ENCODE data around the gene PYGB. TPM values are rescaled to one million over a fixed set of nuclear protein-coding genes. Genes with fewer than 3 reads are reported as not detected.

PYGB gene
- total RNA-seq, 1 experiment from 2014 or later = 192 TPM

GRCh38 chr20:25209400-25209799, 38.5 kb upstream of the PYGB start:
- DNase-seq (ENCODE audit: low read depth in 1 of 2, low spot score in 2 of 2) = no peak
- H3K27ac ChIP-seq = no peak overlapping the region
- H3K27me3 ChIP-seq (replicated peaks) = no peaks in the 10 kb centered on the region
- H3K4me1 ChIP-seq (replicated peaks) = no peaks in the 10 kb centered on the region
- no peak overlapping the region for H3K4me3 ChIP-seq
- peaks cover 62% of the 10 kb centered on the region for H3K36me3 ChIP-seq
- H3K9me3 ChIP-seq (replicated peaks) = no peaks in the 10 kb centered on the region

DNA sequence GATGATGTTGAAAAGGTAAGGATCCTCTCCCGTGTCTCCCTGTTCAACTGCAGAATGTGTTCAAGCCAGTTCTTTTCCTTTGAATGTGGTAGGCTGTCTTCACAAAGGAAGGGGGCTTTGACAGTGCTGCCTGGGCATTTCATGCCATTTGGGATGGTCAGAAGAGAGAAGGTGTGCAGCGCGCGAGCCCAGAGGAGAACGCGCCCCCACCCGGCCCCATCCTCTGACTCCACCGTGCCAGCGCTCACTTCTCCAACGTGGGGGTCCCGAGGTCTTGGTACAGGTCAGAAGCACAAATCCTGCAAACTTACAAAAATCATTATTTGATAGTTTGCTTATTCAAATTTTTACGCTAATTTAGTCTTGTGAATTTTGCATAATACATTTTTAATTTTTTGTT, 38.0 kb upstream of the PYGB start:
- Histone ChIP-seq H3K36me3 (peaks cover 65% of the 10 kb centered on the region), H3K27me3 (replicated peaks) (no peaks in the 10 kb centered on the region), H3K9me3 (replicated peaks) (no peaks in the 10 kb centered on the region), H3K4me1 (replicated peaks) (no peaks in the 10 kb centered on the region), H3K4me3 (no peak overlapping the region), H3K27ac (no peak overlapping the region)
- no peak for DNase-seq (ENCODE audit: low read depth in 1 of 2, low spot score in 2 of 2)

DNA sequence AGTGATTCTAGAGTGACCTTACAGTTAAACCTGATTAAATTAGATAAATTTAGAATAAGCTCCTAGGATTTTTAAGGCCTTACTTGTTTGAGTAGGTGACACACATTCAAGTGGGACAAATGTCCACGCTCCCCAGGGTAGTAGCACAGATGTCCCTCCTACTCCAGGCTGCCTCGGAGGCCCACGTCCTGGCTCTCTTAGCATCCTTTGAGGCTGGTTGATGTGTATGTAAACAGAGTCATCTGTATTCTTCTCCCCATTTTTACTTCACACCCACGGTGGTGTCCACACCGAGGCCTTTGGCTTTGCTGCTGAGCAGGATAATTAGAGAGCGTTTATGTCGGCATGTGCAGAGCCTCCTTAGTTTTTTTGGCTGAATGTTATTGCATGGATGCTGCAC, 36.6 kb upstream of the PYGB start:
- no peak for DNase-seq (ENCODE audit: low read depth in 1 of 2, low spot score in 2 of 2)
- Histone ChIP-seq H3K27ac (no peak overlapping the region), H3K4me1 (replicated peaks) (no peaks in the 10 kb centered on the region), H3K4me3 (no peak overlapping the region), H3K9me3 (replicated peaks) (no peaks in the 10 kb centered on the region), H3K36me3 (peaks cover 71% of the 10 kb centered on the region), H3K27me3 (replicated peaks) (no peaks in the 10 kb centered on the region)

- H3K27ac ChIP-seq = no peak overlapping the region
- no peaks in the 10 kb centered on the region for H3K27me3 ChIP-seq (replicated peaks)
- H3K4me1 ChIP-seq (replicated peaks) = no peaks in the 10 kb centered on the region
- no peak for DNase-seq (ENCODE audit: low read depth in 1 of 2, low spot score in 2 of 2)
- H3K36me3 ChIP-seq = peaks cover 75% of the 10 kb centered on the region
- no peak overlapping the region for H3K4me3 ChIP-seq
- no peaks in the 10 kb centered on the region for H3K9me3 ChIP-seq (replicated peaks)
These were observed 35.6 kb upstream of the PYGB start for GRCh38 chr20:25212242-25212641.

GRCh38 chr20:25213566-25214425, 34.1 kb upstream of the PYGB start:
- peaks cover 6% of the 10 kb centered on the region for H3K4me1 ChIP-seq (replicated peaks)
- no peak overlapping the region for H3K4me3 ChIP-seq
- no peak for DNase-seq (ENCODE audit: low read depth in 1 of 2, low spot score in 2 of 2)
- H3K27me3 ChIP-seq (replicated peaks) = no peaks in the 10 kb centered on the region
- no peaks in the 10 kb centered on the region for H3K9me3 ChIP-seq (replicated peaks)
- H3K36me3 ChIP-seq = peaks cover 83% of the 10 kb centered on the region
- H3K27ac ChIP-seq = no peak overlapping the region

DNA sequence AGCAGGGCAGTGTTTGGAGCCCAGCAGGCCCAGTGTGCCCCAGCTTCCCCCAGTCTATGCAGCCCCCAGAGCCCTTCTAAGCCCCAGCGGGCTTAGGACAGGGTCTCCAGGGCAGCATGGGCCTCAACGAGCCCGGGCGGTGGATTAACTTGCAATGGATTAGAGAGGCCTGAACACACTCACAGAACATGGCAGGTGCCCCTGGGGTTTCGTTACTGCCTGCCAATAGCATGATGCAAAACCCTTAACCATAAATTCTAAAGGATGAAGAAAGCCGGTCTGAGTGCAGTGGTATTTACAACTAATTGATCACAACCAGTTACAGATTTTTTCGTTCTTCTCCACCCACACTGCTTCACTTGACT, 33.5 kb upstream of the PYGB start:
- no peaks in the 10 kb centered on the region for H3K27me3 ChIP-seq (replicated peaks)
- H3K4me3 ChIP-seq = no peak overlapping the region
- H3K36me3 ChIP-seq = peaks cover 90% of the 10 kb centered on the region
- no peaks in the 10 kb centered on the region for H3K9me3 ChIP-seq (replicated peaks)
- peaks cover 12% of the 10 kb centered on the region for H3K4me1 ChIP-seq (replicated peaks)
- H3K27ac ChIP-seq = no peak overlapping the region
- DNase-seq (ENCODE audit: low read depth in 1 of 2, low spot score in 2 of 2) = no peak

GRCh38 chr20:25214819-25215218, 33.1 kb upstream of the PYGB start:
- DNase-seq (ENCODE audit: low read depth in 1 of 2, low spot score in 2 of 2) = no peak
- H3K9me3 ChIP-seq (replicated peaks) = no peaks in the 10 kb centered on the region
- H3K36me3 ChIP-seq = peaks cover 88% of the 10 kb centered on the region
- no peaks in the 10 kb centered on the region for H3K27me3 ChIP-seq (replicated peaks)
- peaks cover 16% of the 10 kb centered on the region for H3K4me1 ChIP-seq (replicated peaks)
- H3K4me3 ChIP-seq = no peak overlapping the region
- no peak overlapping the region for H3K27ac ChIP-seq

- Histone ChIP-seq H3K4me3 (no peak overlapping the region), H3K36me3 (peaks cover 82% of the 10 kb centered on the region), H3K4me1 (replicated peaks) (peaks cover 24% of the 10 kb centered on the region), H3K27ac (no peak overlapping the region), H3K27me3 (replicated peaks) (no peaks in the 10 kb centered on the region), H3K9me3 (replicated peaks) (no peaks in the 10 kb centered on the region)
- DNase-seq (ENCODE audit: low read depth in 1 of 2, low spot score in 2 of 2) = no peak
These were observed 32.4 kb upstream of the PYGB start for GRCh38 chr20:25215521-25215920.

GRCh38 chr20:25216199-25216945, 31.5 kb upstream of the PYGB start:
- H3K9me3 ChIP-seq (replicated peaks) = no peaks in the 10 kb centered on the region
- peaks cover 82% of the 10 kb centered on the region for H3K36me3 ChIP-seq
- H3K4me1 ChIP-seq (replicated peaks) = peaks cover 32% of the 10 kb centered on the region
- H3K4me3 ChIP-seq = no peak overlapping the region
- DNase-seq (ENCODE audit: low read depth in 1 of 2, low spot score in 2 of 2) = no peak
- no peak overlapping the region for H3K27ac ChIP-seq
- H3K27me3 ChIP-seq (replicated peaks) = no peaks in the 10 kb centered on the region

DNA sequence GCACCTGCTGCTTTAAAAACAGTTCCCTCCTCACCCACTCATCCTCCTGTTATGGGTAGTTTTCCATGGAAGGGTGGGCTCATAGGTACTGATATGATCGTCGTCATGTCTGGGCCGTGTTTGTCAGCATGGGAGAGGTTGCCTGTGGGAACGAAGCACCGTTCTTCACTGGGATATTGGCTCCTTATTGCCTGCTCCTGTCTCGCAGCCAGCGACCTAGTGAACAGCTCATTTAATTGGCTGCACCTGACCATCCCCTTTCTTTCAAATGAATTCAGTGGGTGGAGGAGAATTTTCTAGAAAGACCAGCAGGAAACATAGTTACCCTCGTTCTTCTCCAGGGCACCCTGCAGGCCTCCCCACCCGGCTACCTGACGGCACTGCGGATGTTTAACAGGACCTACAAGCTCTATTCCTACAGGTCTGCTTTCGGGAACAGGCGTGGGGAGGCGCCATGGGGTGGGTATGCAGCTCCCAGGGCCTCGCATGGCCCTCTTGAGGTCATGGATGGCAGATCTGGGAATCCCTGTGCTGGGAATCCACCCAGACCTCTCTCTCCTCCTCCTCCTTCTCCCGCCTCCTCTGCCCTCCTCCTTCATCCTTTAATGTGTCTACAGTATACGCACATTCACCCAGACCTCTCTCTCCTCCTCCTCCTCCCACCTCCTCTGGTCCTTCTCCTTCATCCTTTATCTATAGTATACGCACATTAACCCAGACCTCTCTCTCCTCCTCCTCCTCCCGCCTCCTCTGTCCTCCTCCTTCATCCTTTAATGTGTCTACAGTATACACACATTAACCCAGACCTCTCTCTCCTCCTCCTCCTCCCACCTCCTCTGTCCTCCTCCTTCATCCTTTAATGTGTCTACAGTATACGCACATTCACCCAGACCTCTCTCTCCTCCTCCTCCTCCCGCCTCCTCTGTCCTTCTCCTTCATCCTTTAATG, 30.4 kb upstream of the PYGB start:
- no peak for DNase-seq (ENCODE audit: low read depth in 1 of 2, low spot score in 2 of 2)
- Histone ChIP-seq H3K27ac (no peak overlapping the region), H3K4me1 (replicated peaks) (peaks cover 43% of the 10 kb centered on the region), H3K36me3 (peaks cover 80% of the 10 kb centered on the region), H3K9me3 (replicated peaks) (no peaks in the 10 kb centered on the region), H3K27me3 (replicated peaks) (no peaks in the 10 kb centered on the region), H3K4me3 (no peak overlapping the region)

GRCh38 chr20:25218109-25218486, 29.8 kb upstream of the PYGB start:
- no peak for DNase-seq (ENCODE audit: low read depth in 1 of 2, low spot score in 2 of 2)
- H3K27me3 ChIP-seq (replicated peaks) = no peaks in the 10 kb centered on the region
- no peak overlapping the region for H3K27ac ChIP-seq
- H3K4me1 ChIP-seq (replicated peaks) = peaks cover 49% of the 10 kb centered on the region
- H3K36me3 ChIP-seq = peaks cover 74% of the 10 kb centered on the region
- no peaks in the 10 kb centered on the region for H3K9me3 ChIP-seq (replicated peaks)
- H3K4me3 ChIP-seq = no peak overlapping the region

- Histone ChIP-seq H3K9me3 (replicated peaks) (no peaks in the 10 kb centered on the region), H3K36me3 (peaks cover 70% of the 10 kb centered on the region), H3K27me3 (replicated peaks) (no peaks in the 10 kb centered on the region), H3K4me1 (replicated peaks) (peaks cover 53% of the 10 kb centered on the region), H3K27ac (peak overlapping the region; percentile 80), H3K4me3 (no peak overlapping the region)
- no peak for DNase-seq (ENCODE audit: low read depth in 1 of 2, low spot score in 2 of 2)
These were observed 29.4 kb upstream of the PYGB start for GRCh38 chr20:25218492-25218891.

DNA sequence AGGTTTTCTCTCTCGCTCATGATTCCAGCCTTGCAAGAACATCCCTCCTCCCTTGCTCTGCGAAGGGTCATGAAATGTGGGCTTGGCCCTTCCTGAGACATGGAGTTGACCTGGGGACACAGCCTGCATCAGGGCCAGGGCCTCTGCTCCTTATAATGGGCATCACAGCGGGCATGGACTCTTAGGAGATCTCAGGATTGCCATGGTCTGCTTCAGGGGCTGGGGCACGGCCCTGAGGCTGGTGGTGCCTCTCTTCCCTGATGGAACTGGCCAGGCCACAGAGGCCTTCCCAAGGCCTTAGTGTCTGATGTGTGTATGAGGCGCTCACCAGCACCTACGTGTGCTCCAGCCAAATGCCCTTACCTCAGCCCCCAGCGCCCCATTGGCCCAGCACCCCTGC, 28.5 kb upstream of the PYGB start:
- Histone ChIP-seq H3K27ac (peak overlapping the region; percentile 80), H3K36me3 (peaks cover 67% of the 10 kb centered on the region), H3K4me1 (replicated peaks) (peaks cover 62% of the 10 kb centered on the region), H3K9me3 (replicated peaks) (no peaks in the 10 kb centered on the region), H3K4me3 (no peak overlapping the region), H3K27me3 (replicated peaks) (no peaks in the 10 kb centered on the region)
- DNase-seq (ENCODE audit: low read depth in 1 of 2, low spot score in 2 of 2) = no peak

Measured in SJSA1 (cell line).